GM19397 (cell line): ENCODE data around the gene USP6.
A peak's percentile ranks its signal among the peaks of the same experiment; 100 is the strongest.
"Not testable (repeated sequence)": the region's sequence is repeated elsewhere in the genome, so short reads cannot be mapped to it uniquely, and the experiment has no call there.

Source experiments
- ATAC-seq: cut with Tn5 transposase; IDR thresholded peaks from one replicate; pipeline ENCODE4 v1.9.1; 2021; ENCODE audit warnings: mild to moderate bottlenecking, moderate library complexity; ENCODE audit not compliant: unreplicated experiment

Gene USP6

GRCh38 chr17:5115673-5116651, at the start of gene USP6:
Gene USP6, plus strand, starts transcription at chr17:5116032. Its CDS starts 14,336 bp downstream, at chr17:5130368.
- ATAC-seq: no peak

GRCh38 chr17:5068236-5068635, 47.6 kb upstream of the USP6 start:
- ATAC-seq: no peak

GRCh38 chr17:5069724-5070123, 46.1 kb upstream of the USP6 start:
- no peak for ATAC-seq

GRCh38 chr17:5075472-5075871, 40.4 kb upstream of the USP6 start:
- ATAC-seq: not testable (repeated sequence)

- not testable (repeated sequence) for ATAC-seq
These were observed 38.6 kb upstream of the USP6 start for GRCh38 chr17:5077275-5077674.

GRCh38 chr17:5077781-5078105, 38.1 kb upstream of the USP6 start:
- no peak for ATAC-seq

- peak; percentile 74 for ATAC-seq
These were observed 37.5 kb upstream of the USP6 start, which contains the start of gene ZFP3 for GRCh38 chr17:5078106-5079028. Gene ZFP3, plus strand, starts transcription at chr17:5078467. Its CDS starts 13,038 bp downstream, at chr17:5091505.

GRCh38 chr17:5080591-5080990, 35.2 kb upstream of the USP6 start:
- ATAC-seq: no peak

GRCh38 chr17:5092218-5093010, 23.4 kb upstream of the USP6 start:
- no peak for ATAC-seq

GRCh38 chr17:5096731-5097100, 19.1 kb upstream of the USP6 start:
- no peak for ATAC-seq

- ATAC-seq: no peak
These were observed 18.6 kb upstream of the USP6 start for GRCh38 chr17:5097101-5097834.

- ATAC-seq: no peak
These were observed 16.6 kb upstream of the USP6 start for GRCh38 chr17:5099271-5099670.

GRCh38 chr17:5100832-5101231, 15.0 kb upstream of the USP6 start:
- no peak for ATAC-seq

GRCh38 chr17:5110816-5111215, 5.0 kb upstream of the USP6 start:
- ATAC-seq: no peak

- ATAC-seq: peak; percentile 86
These were observed 4.2 kb upstream of the USP6 start, which contains the start of gene ZNF232 for GRCh38 chr17:5111402-5112204. Gene ZNF232, minus strand, starts transcription at chr17:5111878. Its CDS starts 56 bp downstream, at chr17:5111822.

GRCh38 chr17:5118219-5118618, 2.4 kb downstream of the USP6 start:
- no peak for ATAC-seq

- no peak for ATAC-seq
These were observed 4.2 kb downstream of the USP6 start for GRCh38 chr17:5120036-5120435.

GRCh38 chr17:5120436-5121185, 4.8 kb downstream of the USP6 start:
- not testable (repeated sequence) for ATAC-seq
